Adrenal gland (tissue), 12 donors: ENCODE results near the gene CNGB1. TPM values are rescaled to one million over a fixed set of nuclear protein-coding genes. Genes with fewer than 3 reads are reported as not detected.

ENCODE experiments used
- DNase-seq, 7 donors: peaks; one replicate each; pipeline ENCODE4 v3.0.0-alpha.2; 2019 to 2020
- H3K27ac ChIP-seq, 5 donors: fragments of 200-600 bp; sonication (generic) in 4 of 5; 1 replicate in 3 of 5; 2 replicates in 2 of 5; pipeline versions ENCODE4 v1.5.1 to v1.8.0; 2016 to 2020; ENCODE audit warnings: mild to moderate bottlenecking in 1 of 5
- H3K27me3 ChIP-seq: fragments of 200-600 bp; 2 replicates; pipeline ENCODE4 v1.8.0; 2021
- H3K36me3 ChIP-seq, 2 donors: fragments of 200-600 bp; replicated peaks in 1 of 2; 1 replicate in 1 of 2; 2 replicates in 1 of 2; pipeline versions ENCODE4 v1.5.1 to v1.8.0; 2018 to 2022
- H3K4me1 ChIP-seq, 2 donors: fragments of 200-600 bp; replicated peaks in 1 of 2; 1 replicate in 1 of 2; 2 replicates in 1 of 2; pipeline versions ENCODE4 v1.5.1 to v1.8.0; 2018 to 2021
- H3K4me3 ChIP-seq, 4 donors: fragments of 200-600 bp; sonication (generic) in 3 of 4; one replicate each; pipeline ENCODE4 v1.5.1; 2016 to 2018
- H3K9me3 ChIP-seq, 3 donors: fragments of 200-600 bp; sonication (generic) in 1 of 3; replicated peaks in 1 of 3; 1 replicate in 2 of 3; 2 replicates in 1 of 3; pipeline versions ENCODE4 v1.5.1 to v1.8.0; 2016 to 2021
- CTCF ChIP-seq, 6 experiments: fragments of 450-650 bp in 4 of 6; fragments of 200-600 bp in 2 of 6; sonication (generic) in 1 of 6; IDR thresholded peaks; 1 replicate in 5 of 6; 2 replicates in 1 of 6; pipeline versions ENCODE4 v1.5.1 to v1.8.0; 2016 to 2021; ENCODE audit warnings: antibody characterized with exemption in 6 of 6, mild to moderate bottlenecking in 2 of 6, moderate library complexity in 1 of 6
- POLR2A ChIP-seq, 2 donors: fragments of 450-650 bp; IDR thresholded peaks; one replicate each; pipeline ENCODE4 v1.6.1; 2017; ENCODE audit warnings: antibody characterized with exemption in 2 of 2, mild to moderate bottlenecking in 2 of 2, moderate library complexity in 1 of 2
- WGBS, 4 donors: extraction: QIAGEN DNeasy Blood & Tissue Kit in 2 of 4; methylation state at CpG; one replicate each; pipeline versions ENCODE4 v1.1.5 to v1.1.7; 2013 to 2017; 5-methylcytosine and 5-hydroxymethylcytosine counted together
- intact Hi-C, 2 donors: fragments of 100-400 bp; cut with DNase I; formaldehyde crosslinking; loops; one replicate each; pipeline versions ENCODE4 v1.14.1 to v1.15.0; 2022 to 2023
- polyA plus RNA-seq, 3 donors: library from polyadenylated mRNA; stranded (reverse); fragments of 200-250 nt in 2 of 3; fragments of 350-450 nt in 1 of 3; fragmentation: Illumina TruSeq in 1 of 3; extraction: RNeasy Lipid Tissue Mini Kit (QIAGEN cat#74804) in 1 of 3; gene quantifications; one replicate each; pipeline ENCODE4 v1.2.3, GENCODE V29; 2013 to 2014
- total RNA-seq, 9 donors: library from RNA; depleted of rRNA in 4 of 9; stranded (reverse); fragments of >200 nt in 4 of 9; fragments of 120-200 nt in 1 of 9; fragmentation: NEBNext Ultra II Directional in 1 of 9; extraction: Animal tissue kit (Norgen Biotek cat#: 25700) in 1 of 9; gene quantifications; one replicate each; pipeline versions ENCODE4 v1.1.0 to v1.2.4, GENCODE V29; 2013 to 2023
- donor health status: healthy with polysubstance abuse.
- donor health status: Bipolar disorder and iron deficiency.
- donor health status: DM: yes; HTN: yes; CAD: no.
- donor health status: DM: no; HTN: no; CAD: no.
- donor health status: DM: no; HTN: no; CAD: no.
- donor health status: DM: yes; HTN: yes; CAD: no.

CNGB1 gene
- total and polyA plus RNA-seq, 12 donors = 0.67 to 2.4 (median 1.5) TPM; not detected in 5

GRCh38 chr16:57912529-57913260, 58.2 kb downstream of the CNGB1 start:
- intact Hi-C loops = no loop called here
- WGBS, 4 donors = 79 to 87% (median 83%) methylated on average over 16 of the region's 16 CpGs
- DNase-seq = no peak

GRCh38 chr16:57911743-57912142, 59.2 kb downstream of the CNGB1 start:
- Histone ChIP-seq H3K4me1 (no peaks in the 10 kb centered on the region), H3K27me3 (no peaks in the 10 kb centered on the region), H3K36me3 (no peaks in the 10 kb centered on the region), H3K4me3 (no peak overlapping the region), H3K9me3 (no peaks in the 10 kb centered on the region), H3K27ac (no peak overlapping the region)
- 90 to 98% (median 92%) methylated on average over 9 of the region's 9 CpGs for WGBS, 4 donors
- no peak for DNase-seq
- intact Hi-C loops = no loop called here
- TF ChIP-seq CTCF (IDR thresholded peaks at IDR 0.05) (no peak), POLR2A (IDR thresholded peaks at IDR 0.05) (no peak)

More at GRCh38 chr16:57912529-57913260, 58.2 kb downstream of the CNGB1 start:
- TF ChIP-seq CTCF (IDR thresholded peaks at IDR 0.05) (no peak), POLR2A (IDR thresholded peaks at IDR 0.05) (no peak)
- Histone ChIP-seq H3K9me3 (no peaks in the 10 kb centered on the region), H3K4me1 (no peaks in the 10 kb centered on the region), H3K4me3 (no peak overlapping the region), H3K36me3 (no peaks in the 10 kb centered on the region), H3K27ac (no peak overlapping the region), H3K27me3 (no peaks in the 10 kb centered on the region)

- no peaks in the 10 kb centered on the region for H3K4me1 ChIP-seq
- no peak for DNase-seq
- intact Hi-C loops = no loop called here
- H3K36me3 ChIP-seq = no peaks in the 10 kb centered on the region
- H3K9me3 ChIP-seq = no peaks in the 10 kb centered on the region
- H3K27ac ChIP-seq = no peak overlapping the region
- WGBS, 4 donors = 88 to 96% (median 92%) methylated on average over 6 of the region's 6 CpGs
- no peak for TF ChIP-seq CTCF (IDR thresholded peaks at IDR 0.05)
- no peak for TF ChIP-seq POLR2A (IDR thresholded peaks at IDR 0.05)
- H3K27me3 ChIP-seq = no peaks in the 10 kb centered on the region
- no peak overlapping the region for H3K4me3 ChIP-seq
Observed at GRCh38 chr16:57910696-57911095, 60.2 kb downstream of the CNGB1 start.

GRCh38 chr16:57908409-57908987, 62.4 kb downstream of the CNGB1 start:
- DNase-seq = no peak
- H3K4me3 ChIP-seq = no peak overlapping the region
- no peak for TF ChIP-seq CTCF (IDR thresholded peaks at IDR 0.05)
- no peak for TF ChIP-seq POLR2A (IDR thresholded peaks at IDR 0.05)
- no peaks in the 10 kb centered on the region for H3K27me3 ChIP-seq
- intact Hi-C loops = no loop called here
- no peaks in the 10 kb centered on the region for H3K36me3 ChIP-seq
- H3K27ac ChIP-seq = no peak overlapping the region
- 83 to 87% (median 84%) methylated on average over 12 of the region's 12 CpGs for WGBS, 4 donors
- no peaks in the 10 kb centered on the region for H3K9me3 ChIP-seq
- H3K4me1 ChIP-seq = no peaks in the 10 kb centered on the region
